Activated naive CD4-positive, alpha-beta T cell treated with anti-CD3 and anti-CD28 coated beads, Interleukin-2, amount 50 U/mL, for 24 hours (primary cell): Measurements from ENCODE around the gene PTPRU.

Source experiments
- H3K27ac Mint-ChIP-seq: one replicate; pipeline ENCODE4 v1.8.0; 2021; ENCODE audit warnings: mild to moderate bottlenecking, mixed read lengths
- H3K27me3 Mint-ChIP-seq: one replicate; pipeline ENCODE4 v1.8.0; 2021; ENCODE audit warnings: mixed read lengths
- H3K36me3 Mint-ChIP-seq: one replicate; pipeline ENCODE4 v1.8.0; 2021; ENCODE audit warnings: mixed read lengths
- H3K4me1 Mint-ChIP-seq: one replicate; pipeline ENCODE4 v1.8.0; 2021; ENCODE audit warnings: mixed read lengths
- H3K4me3 Mint-ChIP-seq: one replicate; pipeline ENCODE4 v1.8.0; 2021; ENCODE audit warnings: mild to moderate bottlenecking, mixed read lengths
- H3K9me3 Mint-ChIP-seq: one replicate; pipeline ENCODE4 v1.8.0; 2021; ENCODE audit warnings: mixed read lengths

PTPRU gene

GRCh38 chr1:29317916-29318530 lies 81.7 kb downstream of the PTPRU start:
- peak overlapping the region; percentile 76 for H3K27ac Mint-ChIP-seq
- H3K36me3 Mint-ChIP-seq: no peaks in the 10 kb centered on the region
- H3K27me3 Mint-ChIP-seq: no peaks in the 10 kb centered on the region
- no peak overlapping the region for H3K4me3 Mint-ChIP-seq
- H3K4me1 Mint-ChIP-seq: no peaks in the 10 kb centered on the region
- no peaks in the 10 kb centered on the region for H3K9me3 Mint-ChIP-seq

GRCh38 chr1:29318724-29319123 lies 82.4 kb downstream of the PTPRU start:
- no peak overlapping the region for H3K27ac Mint-ChIP-seq
- no peaks in the 10 kb centered on the region for H3K27me3 Mint-ChIP-seq
- no peak overlapping the region for H3K4me3 Mint-ChIP-seq
- no peaks in the 10 kb centered on the region for H3K4me1 Mint-ChIP-seq
- no peaks in the 10 kb centered on the region for H3K36me3 Mint-ChIP-seq
- H3K9me3 Mint-ChIP-seq: no peaks in the 10 kb centered on the region

GRCh38 chr1:29319300-29320110 lies 83.2 kb downstream of the PTPRU start:
- H3K9me3 Mint-ChIP-seq: no peaks in the 10 kb centered on the region
- H3K27me3 Mint-ChIP-seq: no peaks in the 10 kb centered on the region
- no peak overlapping the region for H3K27ac Mint-ChIP-seq
- H3K4me3 Mint-ChIP-seq: no peak overlapping the region
- H3K4me1 Mint-ChIP-seq: no peaks in the 10 kb centered on the region
- no peaks in the 10 kb centered on the region for H3K36me3 Mint-ChIP-seq

GRCh38 chr1:29320156-29320940 lies 84.0 kb downstream of the PTPRU start:
- Mint-ChIP-seq H3K9me3 (no peaks in the 10 kb centered on the region), H3K36me3 (no peaks in the 10 kb centered on the region), H3K4me3 (no peak overlapping the region), H3K27ac (no peak overlapping the region), H3K27me3 (no peaks in the 10 kb centered on the region), H3K4me1 (no peaks in the 10 kb centered on the region)

- Mint-ChIP-seq H3K36me3 (no peaks in the 10 kb centered on the region), H3K4me3 (no peak overlapping the region), H3K9me3 (no peaks in the 10 kb centered on the region), H3K27me3 (no peaks in the 10 kb centered on the region), H3K4me1 (no peaks in the 10 kb centered on the region), H3K27ac (no peak overlapping the region)
Observed at GRCh38 chr1:29321176-29321575, 84.9 kb downstream of the PTPRU start.

- Mint-ChIP-seq H3K36me3 (no peaks in the 10 kb centered on the region), H3K27me3 (no peaks in the 10 kb centered on the region), H3K4me1 (no peaks in the 10 kb centered on the region), H3K9me3 (no peaks in the 10 kb centered on the region), H3K4me3 (no peak overlapping the region), H3K27ac (no peak overlapping the region)
Observed at GRCh38 chr1:29322147-29322694, 85.9 kb downstream of the PTPRU start.

GRCh38 chr1:29322861-29323585 lies 86.7 kb downstream of the PTPRU start:
- Mint-ChIP-seq H3K4me3 (no peak overlapping the region), H3K9me3 (no peaks in the 10 kb centered on the region), H3K27ac (no peak overlapping the region), H3K27me3 (no peaks in the 10 kb centered on the region), H3K36me3 (no peaks in the 10 kb centered on the region), H3K4me1 (no peaks in the 10 kb centered on the region)

- H3K4me1 Mint-ChIP-seq: no peaks in the 10 kb centered on the region
- no peaks in the 10 kb centered on the region for H3K9me3 Mint-ChIP-seq
- H3K27ac Mint-ChIP-seq: no peak overlapping the region
- no peak overlapping the region for H3K4me3 Mint-ChIP-seq
- no peaks in the 10 kb centered on the region for H3K27me3 Mint-ChIP-seq
- H3K36me3 Mint-ChIP-seq: no peaks in the 10 kb centered on the region
Observed at GRCh38 chr1:29323636-29324035, 87.3 kb downstream of the PTPRU start.

- Mint-ChIP-seq H3K27me3 (no peaks in the 10 kb centered on the region), H3K36me3 (no peaks in the 10 kb centered on the region), H3K9me3 (no peaks in the 10 kb centered on the region), H3K4me3 (no peak overlapping the region), H3K27ac (no peak overlapping the region), H3K4me1 (no peaks in the 10 kb centered on the region)
Observed at GRCh38 chr1:29324202-29324601, 87.9 kb downstream of the PTPRU start.

GRCh38 chr1:29324771-29325351 lies 88.5 kb downstream of the PTPRU start:
- no peak overlapping the region for H3K4me3 Mint-ChIP-seq
- H3K36me3 Mint-ChIP-seq: no peaks in the 10 kb centered on the region
- H3K27me3 Mint-ChIP-seq: no peaks in the 10 kb centered on the region
- no peaks in the 10 kb centered on the region for H3K4me1 Mint-ChIP-seq
- H3K27ac Mint-ChIP-seq: no peak overlapping the region
- no peaks in the 10 kb centered on the region for H3K9me3 Mint-ChIP-seq

- Mint-ChIP-seq H3K27me3 (no peaks in the 10 kb centered on the region), H3K4me1 (no peaks in the 10 kb centered on the region), H3K36me3 (no peaks in the 10 kb centered on the region), H3K4me3 (no peak overlapping the region), H3K9me3 (no peaks in the 10 kb centered on the region), H3K27ac (no peak overlapping the region)
Observed at GRCh38 chr1:29325675-29326074, 89.4 kb downstream of the PTPRU start.

- no peak overlapping the region for H3K4me3 Mint-ChIP-seq
- H3K27me3 Mint-ChIP-seq: no peaks in the 10 kb centered on the region
- no peak overlapping the region for H3K27ac Mint-ChIP-seq
- no peaks in the 10 kb centered on the region for H3K4me1 Mint-ChIP-seq
- no peaks in the 10 kb centered on the region for H3K36me3 Mint-ChIP-seq
- no peaks in the 10 kb centered on the region for H3K9me3 Mint-ChIP-seq
Observed at GRCh38 chr1:29326123-29326522, 89.8 kb downstream of the PTPRU start.

- H3K4me1 Mint-ChIP-seq: no peaks in the 10 kb centered on the region
- no peak overlapping the region for H3K27ac Mint-ChIP-seq
- no peaks in the 10 kb centered on the region for H3K36me3 Mint-ChIP-seq
- H3K9me3 Mint-ChIP-seq: no peaks in the 10 kb centered on the region
- peaks cover 7% of the 10 kb centered on the region for H3K27me3 Mint-ChIP-seq
- H3K4me3 Mint-ChIP-seq: no peak overlapping the region
Observed at GRCh38 chr1:29327223-29327935, 91.1 kb downstream of the PTPRU start.

GRCh38 chr1:29329022-29329775 lies 92.9 kb downstream of the PTPRU start:
- no peaks in the 10 kb centered on the region for H3K36me3 Mint-ChIP-seq
- no peaks in the 10 kb centered on the region for H3K4me1 Mint-ChIP-seq
- peaks cover 10% of the 10 kb centered on the region for H3K27me3 Mint-ChIP-seq
- H3K4me3 Mint-ChIP-seq: no peak overlapping the region
- no peak overlapping the region for H3K27ac Mint-ChIP-seq
- no peaks in the 10 kb centered on the region for H3K9me3 Mint-ChIP-seq
